GM21381 (cell line): ENCODE results near the gene NDUFA13.
A peak's percentile ranks its signal among the peaks of the same experiment; 100 is the strongest.

Experiments used
- ATAC-seq: cut with Tn5 transposase; IDR thresholded peaks from one replicate; pipeline ENCODE4 v1.9.1; 2021; ENCODE audit warnings: mild to moderate bottlenecking, moderate library complexity; ENCODE audit not compliant: unreplicated experiment

The NDUFA13 gene

GRCh38 chr19:19515642-19516519 is at the start of gene NDUFA13:
Gene NDUFA13 (plus strand): TSS chr19:19516225. CDS start chr19:19516239, 14 bp downstream.
- peak; percentile 89 for ATAC-seq

- ATAC-seq = no peak
Observed at GRCh38 chr19:19468424-19469050, 47.5 kb upstream of the NDUFA13 start.

GRCh38 chr19:19470579-19470978 is 45.4 kb upstream of the NDUFA13 start:
- no peak for ATAC-seq

- ATAC-seq = peak; percentile 35
Observed at GRCh38 chr19:19471682-19472081, 44.3 kb upstream of the NDUFA13 start.

GRCh38 chr19:19472106-19472505 is 43.9 kb upstream of the NDUFA13 start:
- ATAC-seq = peak; percentile 29

GRCh38 chr19:19475015-19475765 is 40.8 kb upstream of the NDUFA13 start:
- ATAC-seq = no peak

- no peak for ATAC-seq
Observed at GRCh38 chr19:19475849-19476828, 39.9 kb upstream of the NDUFA13 start.

GRCh38 chr19:19477705-19478383 is 38.2 kb upstream of the NDUFA13 start:
- ATAC-seq = no peak

- no peak for ATAC-seq
Observed at GRCh38 chr19:19480688-19481087, 35.3 kb upstream of the NDUFA13 start.

- ATAC-seq = no peak
Observed at GRCh38 chr19:19482809-19483596, 33.0 kb upstream of the NDUFA13 start.

GRCh38 chr19:19485161-19485997 is 30.6 kb upstream of the NDUFA13 start:
- ATAC-seq = no peak

- ATAC-seq = no peak
Observed at GRCh38 chr19:19485998-19486290, 30.1 kb upstream of the NDUFA13 start.

GRCh38 chr19:19486343-19487076 is 29.5 kb upstream of the NDUFA13 start:
- no peak for ATAC-seq

GRCh38 chr19:19487077-19487949 is 28.7 kb upstream of the NDUFA13 start:
- ATAC-seq = no peak

- ATAC-seq = no peak
Observed at GRCh38 chr19:19487950-19488874, 27.8 kb upstream of the NDUFA13 start.
